22Rv1 (cell line): ENCODE data around the gene NOP53.

Experiments used
- ZFX ChIP-seq: fragments of 450-650 bp; IDR thresholded peaks from 2 replicates; pipeline ENCODE4 v1.6.1; 2017; ENCODE audit warnings: antibody characterized with exemption, borderline replicate concordance
- TF ChIP-seq, protein P1 (sequence below): fragments of 450-650 bp; IDR thresholded peaks from 2 replicates; pipeline ENCODE4 v1.5.1; 2017; ENCODE audit warnings: mild to moderate bottlenecking

DNA sequence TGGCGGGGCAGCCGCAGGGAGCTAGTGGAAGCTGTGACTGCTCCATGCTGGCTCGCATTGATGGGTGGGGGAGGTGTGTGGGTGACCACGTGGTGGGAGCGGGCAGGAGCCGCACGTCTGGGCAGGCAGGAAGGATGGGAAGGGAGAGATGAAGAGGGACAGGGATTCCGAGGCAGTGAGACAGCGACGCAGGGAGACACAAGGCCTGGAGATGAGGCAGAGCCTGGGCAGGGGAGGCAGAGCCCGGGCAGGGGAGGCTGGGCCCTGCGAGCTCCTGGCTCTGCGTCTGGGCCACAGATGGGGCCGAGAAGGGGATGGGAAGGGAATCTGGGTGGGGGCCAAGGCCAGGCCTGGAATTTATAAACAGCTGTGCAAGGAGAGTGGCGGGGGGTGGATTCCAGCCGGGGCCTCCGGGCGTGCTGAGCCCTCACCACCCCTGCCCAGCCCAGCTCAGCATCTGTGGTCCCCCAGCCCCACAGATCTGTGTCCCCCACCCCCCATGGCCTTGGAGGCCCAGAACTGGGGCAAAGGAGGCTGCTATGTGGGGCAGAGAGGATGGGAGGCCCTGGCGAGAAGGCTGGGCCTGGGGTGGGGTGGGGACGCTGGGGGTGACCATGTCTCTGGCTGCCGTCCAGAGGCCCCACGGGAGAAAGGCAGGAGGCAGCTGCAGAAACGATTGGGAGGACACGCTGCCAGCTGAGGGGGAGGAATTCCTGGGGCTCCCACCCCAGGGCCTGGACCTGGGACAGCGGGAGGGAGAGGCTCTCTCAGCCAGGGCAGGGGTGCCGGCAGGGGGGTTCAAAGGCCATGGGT lies 26.1 kb upstream of the NOP53 start:
- TF ChIP-seq, protein P1, sequence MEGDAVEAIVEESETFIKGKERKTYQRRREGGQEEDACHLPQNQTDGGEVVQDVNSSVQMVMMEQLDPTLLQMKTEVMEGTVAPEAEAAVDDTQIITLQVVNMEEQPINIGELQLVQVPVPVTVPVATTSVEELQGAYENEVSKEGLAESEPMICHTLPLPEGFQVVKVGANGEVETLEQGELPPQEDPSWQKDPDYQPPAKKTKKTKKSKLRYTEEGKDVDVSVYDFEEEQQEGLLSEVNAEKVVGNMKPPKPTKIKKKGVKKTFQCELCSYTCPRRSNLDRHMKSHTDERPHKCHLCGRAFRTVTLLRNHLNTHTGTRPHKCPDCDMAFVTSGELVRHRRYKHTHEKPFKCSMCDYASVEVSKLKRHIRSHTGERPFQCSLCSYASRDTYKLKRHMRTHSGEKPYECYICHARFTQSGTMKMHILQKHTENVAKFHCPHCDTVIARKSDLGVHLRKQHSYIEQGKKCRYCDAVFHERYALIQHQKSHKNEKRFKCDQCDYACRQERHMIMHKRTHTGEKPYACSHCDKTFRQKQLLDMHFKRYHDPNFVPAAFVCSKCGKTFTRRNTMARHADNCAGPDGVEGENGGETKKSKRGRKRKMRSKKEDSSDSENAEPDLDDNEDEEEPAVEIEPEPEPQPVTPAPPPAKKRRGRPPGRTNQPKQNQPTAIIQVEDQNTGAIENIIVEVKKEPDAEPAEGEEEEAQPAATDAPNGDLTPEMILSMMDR, result no peak
- TF ChIP-seq ZFX, result no peak
